ENCODE data around the gene PPT1.

GRCh38 chr1:40132383-40133311 is 35.6 kb upstream of the PPT1 start:
- TF ChIP-seq, protein P1, sequence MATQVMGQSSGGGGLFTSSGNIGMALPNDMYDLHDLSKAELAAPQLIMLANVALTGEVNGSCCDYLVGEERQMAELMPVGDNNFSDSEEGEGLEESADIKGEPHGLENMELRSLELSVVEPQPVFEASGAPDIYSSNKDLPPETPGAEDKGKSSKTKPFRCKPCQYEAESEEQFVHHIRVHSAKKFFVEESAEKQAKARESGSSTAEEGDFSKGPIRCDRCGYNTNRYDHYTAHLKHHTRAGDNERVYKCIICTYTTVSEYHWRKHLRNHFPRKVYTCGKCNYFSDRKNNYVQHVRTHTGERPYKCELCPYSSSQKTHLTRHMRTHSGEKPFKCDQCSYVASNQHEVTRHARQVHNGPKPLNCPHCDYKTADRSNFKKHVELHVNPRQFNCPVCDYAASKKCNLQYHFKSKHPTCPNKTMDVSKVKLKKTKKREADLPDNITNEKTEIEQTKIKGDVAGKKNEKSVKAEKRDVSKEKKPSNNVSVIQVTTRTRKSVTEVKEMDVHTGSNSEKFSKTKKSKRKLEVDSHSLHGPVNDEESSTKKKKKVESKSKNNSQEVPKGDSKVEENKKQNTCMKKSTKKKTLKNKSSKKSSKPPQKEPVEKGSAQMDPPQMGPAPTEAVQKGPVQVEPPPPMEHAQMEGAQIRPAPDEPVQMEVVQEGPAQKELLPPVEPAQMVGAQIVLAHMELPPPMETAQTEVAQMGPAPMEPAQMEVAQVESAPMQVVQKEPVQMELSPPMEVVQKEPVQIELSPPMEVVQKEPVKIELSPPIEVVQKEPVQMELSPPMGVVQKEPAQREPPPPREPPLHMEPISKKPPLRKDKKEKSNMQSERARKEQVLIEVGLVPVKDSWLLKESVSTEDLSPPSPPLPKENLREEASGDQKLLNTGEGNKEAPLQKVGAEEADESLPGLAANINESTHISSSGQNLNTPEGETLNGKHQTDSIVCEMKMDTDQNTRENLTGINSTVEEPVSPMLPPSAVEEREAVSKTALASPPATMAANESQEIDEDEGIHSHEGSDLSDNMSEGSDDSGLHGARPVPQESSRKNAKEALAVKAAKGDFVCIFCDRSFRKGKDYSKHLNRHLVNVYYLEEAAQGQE (IDR thresholded peaks at IDR 0.05; ENCODE audit: insufficient read depth in 1 of 2, low read depth in 2 of 2, low read length in 2 of 2): no peak
- TF ChIP-seq TAF1 (IDR thresholded peaks at IDR 0.05; ENCODE audit: borderline replicate concordance, insufficient read depth, low read length) (no peak), POLR2AphosphoS5 (IDR thresholded peaks at IDR 0.05; ENCODE audit: low read depth, low read length) (no peak), SIN3A (IDR thresholded peaks at IDR 0.05; ENCODE audit: borderline replicate concordance, insufficient read depth, low read length) (no peak)

All from PFSK-1 (cell line).